LNCaP clone FGC (cell line): ENCODE data around the gene SPTY2D1.
"Not testable (repeated sequence)": the region's sequence is repeated elsewhere in the genome, so short reads cannot be mapped to it uniquely, and the experiment has no call there.

Source experiments
- DNase-seq: peaks from one replicate; pipeline ENCODE4 v3.0.0-alpha.2; 2011; ENCODE audit warnings: low read depth
- H3K4me3 ChIP-seq: 2 replicates; pipeline ENCODE4 v1.5.1; 2011; ENCODE audit warnings: mild to moderate bottlenecking, low read depth, low read length, control low read depth
- CTCF ChIP-seq: IDR thresholded peaks from 2 replicates; pipeline ENCODE4 v1.5.1; 2012; ENCODE audit warnings: mild to moderate bottlenecking; ENCODE audit not compliant: control insufficient read depth, insufficient read depth; ENCODE audit errors: extremely low read depth

The SPTY2D1 gene

GRCh38 chr11:18599739-18600230 is 34.4 kb downstream of the SPTY2D1 start, which contains the start of gene MISFA:
TSS of gene MISFA (plus strand) at chr11:18599789. CDS start at chr11:18599929, 140 bp downstream.
- DNase-seq = no peak

GRCh38 chr11:18594999-18595749 is 39.0 kb downstream of the SPTY2D1 start:
- no peak for DNase-seq
- H3K4me3 ChIP-seq = no peak overlapping the region
- no peak for TF ChIP-seq CTCF

More at GRCh38 chr11:18599739-18600230, 34.4 kb downstream of the SPTY2D1 start, which contains the start of gene MISFA:
- H3K4me3 ChIP-seq = no peak within 1 kb of the TSS
- no peak for TF ChIP-seq CTCF

GRCh38 chr11:18594088-18594487 is 40.1 kb downstream of the SPTY2D1 start:
- not testable (repeated sequence) for H3K4me3 ChIP-seq, DNase-seq

- DNase-seq = no peak
- H3K4me3 ChIP-seq = no peak overlapping the region
These were observed 43.6 kb downstream of the SPTY2D1 start for GRCh38 chr11:18590571-18590970.

GRCh38 chr11:18588297-18589252 is 45.6 kb downstream of the SPTY2D1 start, which contains the start of gene UEVLD:
TSS of gene UEVLD (minus strand) at chr11:18588734. CDS start at chr11:18588654, 80 bp downstream.
- DNase-seq = peak; percentile 67
- H3K4me3 ChIP-seq = peak within 1 kb of the TSS; percentile 94
- no peak for TF ChIP-seq CTCF

More at GRCh38 chr11:18590571-18590970, 43.6 kb downstream of the SPTY2D1 start:
- TF ChIP-seq CTCF = no peak

GRCh38 chr11:18581825-18582224 is 52.3 kb downstream of the SPTY2D1 start:
- DNase-seq = no peak
- H3K4me3 ChIP-seq = no peak overlapping the region
- TF ChIP-seq CTCF = no peak
